ENCODE data around the gene PLD3.

GRCh38 chr19:40320558-40320935 lies 27.9 kb upstream of the PLD3 start:
- TF ChIP-seq EP300 (IDR thresholded peaks at IDR 0.05; ENCODE audit: borderline replicate concordance) (no peak), CEBPB (IDR thresholded peaks at IDR 0.05) (no peak), MAX (IDR thresholded peaks at IDR 0.05) (no peak), TAF1 (IDR thresholded peaks at IDR 0.05; ENCODE audit: low read depth) (no peak), RAD21 (IDR thresholded peaks at IDR 0.05; ENCODE audit: low read depth) (no peak), NFIC (IDR thresholded peaks at IDR 0.05) (no peak), ZBTB7A (IDR thresholded peaks at IDR 0.05; ENCODE audit: low read depth) (no peak), YY1 (IDR thresholded peaks at IDR 0.05; ENCODE audit: low read depth) (no peak), TCF12 (IDR thresholded peaks at IDR 0.05; ENCODE audit: low read depth) (no peak), REST (IDR thresholded peaks at IDR 0.05; ENCODE audit: low read depth) (no peak), USF1 (IDR thresholded peaks at IDR 0.05) (no peak)

All from Ishikawa (cell line).